ENCODE results near the gene TIMM8B. TPM values are rescaled to one million over a fixed set of nuclear protein-coding genes. Genes with fewer than 3 reads are reported as not detected.

TIMM8B gene
- total and polyA plus RNA-seq, 10 of the 15 experiments (the other 5 are each of a cell fraction or from before 2014, with no cell fraction given), result 64.9 to 271 (median 139) TPM

- no peak for TF ChIP-seq E2F8 (IDR thresholded peaks at IDR 0.05; ENCODE audit: low read depth, partially characterized antibody)
- TF ChIP-seq JUNB (IDR thresholded peaks at IDR 0.05), result peak; percentile 27
- TF ChIP-seq, protein P1, sequence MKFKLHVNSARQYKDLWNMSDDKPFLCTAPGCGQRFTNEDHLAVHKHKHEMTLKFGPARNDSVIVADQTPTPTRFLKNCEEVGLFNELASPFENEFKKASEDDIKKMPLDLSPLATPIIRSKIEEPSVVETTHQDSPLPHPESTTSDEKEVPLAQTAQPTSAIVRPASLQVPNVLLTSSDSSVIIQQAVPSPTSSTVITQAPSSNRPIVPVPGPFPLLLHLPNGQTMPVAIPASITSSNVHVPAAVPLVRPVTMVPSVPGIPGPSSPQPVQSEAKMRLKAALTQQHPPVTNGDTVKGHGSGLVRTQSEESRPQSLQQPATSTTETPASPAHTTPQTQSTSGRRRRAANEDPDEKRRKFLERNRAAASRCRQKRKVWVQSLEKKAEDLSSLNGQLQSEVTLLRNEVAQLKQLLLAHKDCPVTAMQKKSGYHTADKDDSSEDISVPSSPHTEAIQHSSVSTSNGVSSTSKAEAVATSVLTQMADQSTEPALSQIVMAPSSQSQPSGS (IDR thresholded peaks at IDR 0.05; ENCODE audit: low read length), result peak; percentile 88
- no peak for TF ChIP-seq HDAC2 (IDR thresholded peaks at IDR 0.05)
- TF ChIP-seq BACH1 (IDR thresholded peaks at IDR 0.05; ENCODE audit: borderline replicate concordance), result no peak
- no peak for TF ChIP-seq SREBF1 (IDR thresholded peaks at IDR 0.05; ENCODE audit: low read length)
- TF ChIP-seq RBBP5 (conservative IDR thresholded peaks at IDR 0.05), result no peak
- TF ChIP-seq, protein P2, sequence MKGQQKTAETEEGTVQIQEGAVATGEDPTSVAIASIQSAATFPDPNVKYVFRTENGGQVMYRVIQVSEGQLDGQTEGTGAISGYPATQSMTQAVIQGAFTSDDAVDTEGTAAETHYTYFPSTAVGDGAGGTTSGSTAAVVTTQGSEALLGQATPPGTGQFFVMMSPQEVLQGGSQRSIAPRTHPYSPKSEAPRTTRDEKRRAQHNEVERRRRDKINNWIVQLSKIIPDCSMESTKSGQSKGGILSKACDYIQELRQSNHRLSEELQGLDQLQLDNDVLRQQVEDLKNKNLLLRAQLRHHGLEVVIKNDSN (IDR thresholded peaks at IDR 0.05; ENCODE audit: borderline replicate concordance, extremely low read length, insufficient read depth, low read depth, low read length), result no peak
- no peak for TF ChIP-seq SUZ12 (IDR thresholded peaks at IDR 0.05; ENCODE audit: unreplicated experiment)
- TF ChIP-seq MEF2A (IDR thresholded peaks at IDR 0.05; ENCODE audit: insufficient read depth, low read depth, low read length), result peak; percentile 62; the same call in 1 of the 2 replicates
- TF ChIP-seq CREB1 (IDR thresholded peaks at IDR 0.05; ENCODE audit: low read depth), result peak; percentile 35; the same call in 1 of the 2 replicates
- TF ChIP-seq, protein P3, sequence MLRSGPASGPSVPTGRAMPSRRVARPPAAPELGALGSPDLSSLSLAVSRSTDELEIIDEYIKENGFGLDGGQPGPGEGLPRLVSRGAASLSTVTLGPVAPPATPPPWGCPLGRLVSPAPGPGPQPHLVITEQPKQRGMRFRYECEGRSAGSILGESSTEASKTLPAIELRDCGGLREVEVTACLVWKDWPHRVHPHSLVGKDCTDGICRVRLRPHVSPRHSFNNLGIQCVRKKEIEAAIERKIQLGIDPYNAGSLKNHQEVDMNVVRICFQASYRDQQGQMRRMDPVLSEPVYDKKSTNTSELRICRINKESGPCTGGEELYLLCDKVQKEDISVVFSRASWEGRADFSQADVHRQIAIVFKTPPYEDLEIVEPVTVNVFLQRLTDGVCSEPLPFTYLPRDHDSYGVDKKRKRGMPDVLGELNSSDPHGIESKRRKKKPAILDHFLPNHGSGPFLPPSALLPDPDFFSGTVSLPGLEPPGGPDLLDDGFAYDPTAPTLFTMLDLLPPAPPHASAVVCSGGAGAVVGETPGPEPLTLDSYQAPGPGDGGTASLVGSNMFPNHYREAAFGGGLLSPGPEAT (IDR thresholded peaks at IDR 0.05; ENCODE audit: low read depth), result peak; percentile 39; the same call in 1 of the 2 replicates
- TF ChIP-seq ZNF207 (IDR thresholded peaks at IDR 0.05; ENCODE audit: borderline replicate concordance), result no peak
- no peak for TF ChIP-seq NFYB (IDR thresholded peaks at IDR 0.05; ENCODE audit: insufficient read depth, low read depth, low read length)
- TF ChIP-seq HDAC6 (IDR thresholded peaks at IDR 0.05; ENCODE audit: unreplicated experiment), result no peak
- TF ChIP-seq MTA2 (IDR thresholded peaks at IDR 0.05; ENCODE audit: low read depth), result peak; percentile 61; the same call in 1 of the 2 replicates
- TF ChIP-seq RFX5 (IDR thresholded peaks at IDR 0.05; ENCODE audit: low read depth, low read length), result no peak
- TF ChIP-seq GATAD2B (conservative IDR thresholded peaks at IDR 0.05; ENCODE audit: low read depth), result no peak
- TF ChIP-seq SP1 (IDR thresholded peaks at IDR 0.05; ENCODE audit: low read depth, low read length), result no peak
- no peak for TF ChIP-seq GABPA (IDR thresholded peaks at IDR 0.05; ENCODE audit: low read depth)
- no peak for TF ChIP-seq YBX1 (IDR thresholded peaks at IDR 0.05)
- TF ChIP-seq RB1 (IDR thresholded peaks at IDR 0.05; ENCODE audit: borderline replicate concordance), result no peak
- TF ChIP-seq PAX8 (IDR thresholded peaks at IDR 0.05), result no peak
- TF ChIP-seq CHD2 (IDR thresholded peaks at IDR 0.05; ENCODE audit: borderline replicate concordance, low read depth, low read length), result no peak
- TF ChIP-seq, protein P4, sequence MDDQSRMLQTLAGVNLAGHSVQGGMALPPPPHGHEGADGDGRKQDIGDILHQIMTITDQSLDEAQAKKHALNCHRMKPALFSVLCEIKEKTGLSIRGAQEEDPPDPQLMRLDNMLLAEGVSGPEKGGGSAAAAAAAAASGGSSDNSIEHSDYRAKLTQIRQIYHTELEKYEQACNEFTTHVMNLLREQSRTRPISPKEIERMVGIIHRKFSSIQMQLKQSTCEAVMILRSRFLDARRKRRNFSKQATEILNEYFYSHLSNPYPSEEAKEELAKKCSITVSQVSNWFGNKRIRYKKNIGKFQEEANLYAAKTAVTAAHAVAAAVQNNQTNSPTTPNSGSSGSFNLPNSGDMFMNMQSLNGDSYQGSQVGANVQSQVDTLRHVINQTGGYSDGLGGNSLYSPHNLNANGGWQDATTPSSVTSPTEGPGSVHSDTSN (IDR thresholded peaks at IDR 0.05; ENCODE audit: insufficient replicate concordance, low read depth, low read length), result no peak
- no peak for TF ChIP-seq TAF1 (IDR thresholded peaks at IDR 0.05; ENCODE audit: borderline replicate concordance, low read depth, low read length)
Observed at GRCh38 chr11:112050721-112051120, 35.8 kb downstream of the TIMM8B start (continued).
